Muscle layer of duodenum (tissue), 2 donors: ENCODE data around the gene PBRM1.

ENCODE experiments used
- H3K27ac ChIP-seq: one replicate; pipeline ENCODE4 v1.7.0; 2013; ENCODE audit warnings: mild to moderate bottlenecking, low read length
- H3K27me3 ChIP-seq: one replicate; pipeline ENCODE4 v1.7.0; 2013; ENCODE audit warnings: low read depth, mild to moderate bottlenecking, control low read depth, low read length
- H3K36me3 ChIP-seq, 2 donors: one replicate each; pipeline ENCODE4 v1.7.0; 2013; ENCODE audit warnings: low read length in 2 of 2, control low read depth in 1 of 2, mild to moderate bottlenecking in 1 of 2; ENCODE audit not compliant: insufficient read depth in 2 of 2, control insufficient read depth in 1 of 2
- H3K4me1 ChIP-seq, 2 donors: one replicate each; pipeline ENCODE4 v1.7.0; 2013; ENCODE audit warnings: low read length in 2 of 2, mild to moderate bottlenecking in 2 of 2, control low read depth in 1 of 2, moderate library complexity in 1 of 2; ENCODE audit not compliant: insufficient read depth in 2 of 2, control insufficient read depth in 1 of 2
- H3K4me3 ChIP-seq, 2 donors: one replicate each; pipeline ENCODE4 v1.7.0; 2013; ENCODE audit warnings: low read length in 2 of 2, low read depth in 1 of 2, mild to moderate bottlenecking in 1 of 2
- H3K9me3 ChIP-seq, 2 donors: one replicate each; pipeline ENCODE4 v1.7.0; 2013; ENCODE audit warnings: low read length in 2 of 2, control low read depth in 1 of 2, mild to moderate bottlenecking in 1 of 2; ENCODE audit not compliant: control insufficient read depth in 1 of 2
- donor health status: healthy.

PBRM1 gene

GRCh38 chr3:52651592-52651991 is 34.1 kb downstream of the PBRM1 start:
- Histone ChIP-seq H3K4me1 (no peaks in the 10 kb centered on the region), H3K27me3 (no peaks in the 10 kb centered on the region), H3K27ac (no peak overlapping the region), H3K9me3 (no peaks in the 10 kb centered on the region), H3K4me3 (no peak overlapping the region), H3K36me3 (peaks cover 50 to 67% of the 10 kb centered on the region in 2 donors)

GRCh38 chr3:52650439-52650838 is 35.3 kb downstream of the PBRM1 start:
- no peak overlapping the region for H3K27ac ChIP-seq
- H3K4me1 ChIP-seq = no peaks in the 10 kb centered on the region
- peaks cover 46 to 61% of the 10 kb centered on the region in 2 donors for H3K36me3 ChIP-seq
- no peak overlapping the region for H3K4me3 ChIP-seq
- no peaks in the 10 kb centered on the region for H3K9me3 ChIP-seq
- H3K27me3 ChIP-seq = no peaks in the 10 kb centered on the region

- Histone ChIP-seq H3K9me3 (no peaks in the 10 kb centered on the region), H3K4me1 (no peaks in the 10 kb centered on the region), H3K4me3 (no peak overlapping the region), H3K27ac (no peak overlapping the region), H3K36me3 (peaks cover 42 to 66% of the 10 kb centered on the region in 2 donors), H3K27me3 (no peaks in the 10 kb centered on the region)
Observed at GRCh38 chr3:52649461-52650210, 36.1 kb downstream of the PBRM1 start.

- Histone ChIP-seq H3K27me3 (no peaks in the 10 kb centered on the region), H3K4me3 (no peak overlapping the region), H3K36me3 (peaks cover 38 to 68% of the 10 kb centered on the region in 2 donors), H3K4me1 (no peaks in the 10 kb centered on the region), H3K9me3 (no peaks in the 10 kb centered on the region), H3K27ac (no peak overlapping the region)
Observed at GRCh38 chr3:52645549-52645948, 40.2 kb downstream of the PBRM1 start.

- no peaks in the 10 kb centered on the region for H3K4me1 ChIP-seq
- no peaks in the 10 kb centered on the region for H3K27me3 ChIP-seq
- peaks cover 16 to 49% of the 10 kb centered on the region in 2 donors for H3K36me3 ChIP-seq
- H3K9me3 ChIP-seq = no peaks in the 10 kb centered on the region
- no peak overlapping the region for H3K4me3 ChIP-seq
- H3K27ac ChIP-seq = no peak overlapping the region
Observed at GRCh38 chr3:52636673-52637072, 49.0 kb downstream of the PBRM1 start.

GRCh38 chr3:52633786-52634185 is 51.9 kb downstream of the PBRM1 start:
- H3K4me3 ChIP-seq = no peak overlapping the region
- H3K27ac ChIP-seq = no peak overlapping the region
- H3K4me1 ChIP-seq = no peaks in the 10 kb centered on the region
- peaks cover 16 to 37% of the 10 kb centered on the region in 2 donors for H3K36me3 ChIP-seq
- no peaks in the 10 kb centered on the region for H3K27me3 ChIP-seq
- H3K9me3 ChIP-seq = no peaks in the 10 kb centered on the region

GRCh38 chr3:52625041-52625440 is 60.7 kb downstream of the PBRM1 start:
- Histone ChIP-seq H3K4me3 (no peak overlapping the region), H3K4me1 (no peaks in the 10 kb centered on the region), H3K36me3 (peaks cover 34 to 46% of the 10 kb centered on the region in 2 donors), H3K9me3 (no peaks in the 10 kb centered on the region), H3K27me3 (no peaks in the 10 kb centered on the region), H3K27ac (no peak overlapping the region)

GRCh38 chr3:52623234-52623792 is 62.4 kb downstream of the PBRM1 start:
- Histone ChIP-seq H3K4me1 (no peaks in the 10 kb centered on the region), H3K4me3 (no peak overlapping the region), H3K36me3 (peaks cover 34 to 44% of the 10 kb centered on the region in 2 donors), H3K27ac (no peak overlapping the region), H3K27me3 (no peaks in the 10 kb centered on the region), H3K9me3 (no peaks in the 10 kb centered on the region)

GRCh38 chr3:52620580-52620979 is 65.1 kb downstream of the PBRM1 start:
- no peaks in the 10 kb centered on the region for H3K9me3 ChIP-seq
- no peak overlapping the region for H3K4me3 ChIP-seq
- H3K27ac ChIP-seq = no peak overlapping the region
- H3K27me3 ChIP-seq = no peaks in the 10 kb centered on the region
- H3K36me3 ChIP-seq = peaks cover 30 to 38% of the 10 kb centered on the region in 2 donors
- no peaks in the 10 kb centered on the region for H3K4me1 ChIP-seq

- no peaks in the 10 kb centered on the region for H3K4me1 ChIP-seq
- H3K4me3 ChIP-seq = no peak overlapping the region
- H3K9me3 ChIP-seq = no peaks in the 10 kb centered on the region
- no peaks in the 10 kb centered on the region for H3K27me3 ChIP-seq
- H3K36me3 ChIP-seq = peaks cover 24 to 42% of the 10 kb centered on the region in 2 donors
- no peak overlapping the region for H3K27ac ChIP-seq
Observed at GRCh38 chr3:52615166-52615565, 70.5 kb downstream of the PBRM1 start.

- Histone ChIP-seq H3K4me1 (no peaks in the 10 kb centered on the region), H3K4me3 (no peak overlapping the region), H3K36me3 (peaks cover 24 to 46% of the 10 kb centered on the region in 2 donors), H3K27ac (no peak overlapping the region), H3K9me3 (no peaks in the 10 kb centered on the region), H3K27me3 (no peaks in the 10 kb centered on the region)
Observed at GRCh38 chr3:52614689-52615088, 71.0 kb downstream of the PBRM1 start.
